IMR-90 (cell line): ENCODE data around the gene PSD. TPM values are rescaled to one million over a fixed set of nuclear protein-coding genes. Genes with fewer than 3 reads are reported as not detected.
A peak's percentile ranks its signal among the peaks of the same experiment; 100 is the strongest.
"Not testable (repeated sequence)": the region's sequence is repeated elsewhere in the genome, so short reads cannot be mapped to it uniquely, and the experiment has no call there.

Experiments used
- ATAC-seq: fragments of 200-7000 bp; cut with Tn5 transposase; 2 replicates; pipeline ENCODE4 v1.9.1; 2020; ENCODE audit warnings: low read depth, mild to moderate bottlenecking, moderate library complexity
- BruUV-seq: library from RNA; stranded (reverse); fragments of 400-500 nt; replicated peaks from 2 replicates; lab custom pipeline; 2021; lab: Mats Ljungman, UMichigan
- CTCF ChIA-PET: fragments of 300-600 bp; formaldehyde crosslinking; extraction: SDS; loops from one replicate; lab custom pipeline; 2021; ENCODE audit warnings: antibody characterized with exemption; lab: Yijun Ruan, JAX
- POLR2A ChIA-PET: fragments of 300-600 bp; sonication (Branson Sonifier 250); formaldehyde crosslinking; loops from one replicate; lab custom pipeline; 2022; ENCODE audit warnings: antibody characterized with exemption; ENCODE audit not compliant: unreplicated experiment; lab: Charles Lee
- DNase-seq: peaks from one replicate; pipeline ENCODE4 v3.0.0; 2013
- H2AFZ ChIP-seq: replicated peaks from 2 replicates; pipeline ENCODE3; 2013; ENCODE audit warnings: low read length, mild to moderate bottlenecking; ENCODE audit not compliant: poor library complexity
- H2AK5ac ChIP-seq: 2 replicates; pipeline ENCODE4 v1.6.1; 2013; ENCODE audit warnings: low read depth, low read length, inconsistent platforms
- H2AK9ac ChIP-seq: replicated peaks from 2 replicates; pipeline ENCODE3; 2013; ENCODE audit warnings: mild to moderate bottlenecking, low read depth, low read length, moderate library complexity; ENCODE audit not compliant: poor library complexity
- H2BK120ac ChIP-seq: 2 replicates; pipeline ENCODE4 v1.6.1; 2013; ENCODE audit warnings: low read depth, low read length, inconsistent platforms
- H2BK15ac ChIP-seq: 3 replicates; pipeline ENCODE4 v1.6.1; 2013; ENCODE audit warnings: low read depth, low read length, inconsistent platforms
- H2BK20ac ChIP-seq: 2 replicates; pipeline ENCODE4 v1.6.1; 2013; ENCODE audit warnings: low read depth, mild to moderate bottlenecking, inconsistent platforms, low read length, moderate library complexity
- H2BK5ac ChIP-seq: 2 replicates; pipeline ENCODE4 v1.6.1; 2013; ENCODE audit warnings: mild to moderate bottlenecking, low read depth, low read length, inconsistent platforms; ENCODE audit not compliant: poor library complexity, severe bottlenecking
- H3K14ac ChIP-seq: replicated peaks from 2 replicates; pipeline ENCODE4 v1.6.1; 2013; ENCODE audit warnings: low read depth, low read length, inconsistent platforms
- H3K18ac ChIP-seq: 2 replicates; pipeline ENCODE4 v1.6.1; 2013; ENCODE audit warnings: low read depth, low read length, control low read depth
- H3K23ac ChIP-seq: 2 replicates; pipeline ENCODE4 v1.6.1; 2013; ENCODE audit warnings: low read depth, low read length, inconsistent platforms
- H3K27ac ChIP-seq: 2 replicates; pipeline ENCODE4 v1.5.1; 2013; ENCODE audit warnings: mild to moderate bottlenecking, control low read depth, low read length; ENCODE audit not compliant: insufficient read depth
- H3K27me3 ChIP-seq: 2 replicates; pipeline ENCODE4 v1.6.1; 2013; ENCODE audit warnings: low read length; ENCODE audit not compliant: control insufficient read depth, insufficient read depth
- H3K36me3 ChIP-seq: 2 replicates; pipeline ENCODE4 v1.6.1; 2013; ENCODE audit warnings: low read length, mixed read lengths; ENCODE audit not compliant: control insufficient read depth, insufficient read depth
- H3K4ac ChIP-seq: 2 replicates; pipeline ENCODE4 v1.6.1; 2013; ENCODE audit warnings: low read depth, low read length, inconsistent platforms
- H3K4me1 ChIP-seq: 2 replicates; pipeline ENCODE4 v1.6.1; 2013; ENCODE audit warnings: low read length, mixed read lengths; ENCODE audit not compliant: control insufficient read depth, insufficient read depth
- H3K4me2 ChIP-seq: 2 replicates; pipeline ENCODE4 v1.6.1; 2013; ENCODE audit warnings: low read depth, mild to moderate bottlenecking, control low read depth, low read length, moderate library complexity
- H3K4me3 ChIP-seq: 2 replicates; pipeline ENCODE4 v1.5.1; 2013; ENCODE audit warnings: low read depth, mild to moderate bottlenecking, control low read depth, low read length, moderate library complexity; ENCODE audit not compliant: insufficient read depth
- H3K56ac ChIP-seq: 2 replicates; pipeline ENCODE4 v1.6.1; 2013; ENCODE audit warnings: low read length, inconsistent platforms; ENCODE audit not compliant: insufficient read depth; ENCODE audit errors: extremely low read depth
- H3K79me1 ChIP-seq, 2 experiments: 2 replicates each; pipeline ENCODE4 v1.6.1; 2013; ENCODE audit warnings: low read length in 2 of 2, inconsistent platforms in 1 of 2, low read depth in 1 of 2
- H3K9ac ChIP-seq: 2 replicates; pipeline ENCODE4 v1.6.1; 2013; ENCODE audit warnings: low read depth, low read length, control low read depth
- H3K9me1 ChIP-seq: 2 replicates; pipeline ENCODE4 v1.6.1; 2013; ENCODE audit warnings: low read length, inconsistent platforms; ENCODE audit not compliant: insufficient read depth
- H3K9me3 ChIP-seq: 2 replicates; pipeline ENCODE4 v1.6.1; 2013; ENCODE audit warnings: low read length; ENCODE audit not compliant: control insufficient read depth, insufficient read depth
- H4K20me1 ChIP-seq: 2 replicates; pipeline ENCODE4 v1.6.1; 2013; ENCODE audit warnings: low read length, inconsistent platforms; ENCODE audit not compliant: insufficient read depth
- H4K5ac ChIP-seq: 2 replicates; pipeline ENCODE4 v1.6.1; 2013; ENCODE audit warnings: mild to moderate bottlenecking, low read depth, low read length, control low read depth
- H4K8ac ChIP-seq, 2 experiments: 2 replicates each; pipeline ENCODE4 v1.6.1; 2013; ENCODE audit warnings: low read depth in 2 of 2, low read length in 2 of 2, control low read depth in 1 of 2, inconsistent platforms in 1 of 2
- H4K91ac ChIP-seq: 2 replicates; pipeline ENCODE4 v1.6.1; 2013; ENCODE audit warnings: low read depth, low read length, inconsistent platforms; ENCODE audit not compliant: insufficient read depth
- WGBS, 2 experiments: methylation state at CpG; one replicate each; pipeline versions ENCODE4 v1.1.5 to v1.1.7; 2013; ENCODE audit warnings: missing lambda C conversion rate in 2 of 2; ENCODE audit not compliant: insufficient read length in 1 of 2; ENCODE audit errors: extremely low coverage in 2 of 2; 5-methylcytosine and 5-hydroxymethylcytosine counted together
- dilution Hi-C: fragments of 300-500 bp; cut with HindIII; formaldehyde crosslinking; loops from one replicate; pipeline ENCODE4 v1.14.3; 2018; ENCODE audit warnings: low sequenced_read_pairs; ENCODE audit not compliant: unreplicated experiment
- in situ Hi-C: fragments of 300-500 bp; cut with MboI; formaldehyde crosslinking; loops from 3 replicates; pipeline ENCODE4 v1.14.3; 2019; ENCODE audit warnings: low sequenced_read_pairs, inconsistent platforms, mixed read lengths
- intact Hi-C: fragments of 100-400 bp; cut with micrococcal nuclease; formaldehyde crosslinking; loops from 2 replicates; pipeline ENCODE4 v1.10.0; 2022
- polyA plus RNA-seq, 3 experiments: library from polyadenylated mRNA; depleted of rRNA; stranded (reverse); fragments of >200 nt; gene quantifications; 2 replicates each; pipeline ENCODE4 v1.2.3, GENCODE V29; 2012; ENCODE audit warnings: low replicate concordance in 1 of 3
- total RNA-seq: library from RNA; depleted of rRNA; stranded (reverse); fragments of >200 nt; gene quantifications from 2 replicates; pipeline ENCODE4 v1.2.3, GENCODE V29; 2012

Gene PSD
- total and polyA plus RNA-seq, 2 of the 4 experiments (the other 2 are of a cell fraction), result 2.0 to 4.4 TPM

- BruUV-seq, H3K4me3 ChIP-seq, H3K56ac ChIP-seq, H3K4me2 ChIP-seq, in situ Hi-C loops, H3K14ac ChIP-seq, H3K36me3 ChIP-seq, ATAC-seq, dilution Hi-C loops, H3K79me1 ChIP-seq, H4K5ac ChIP-seq, POLR2A ChIA-PET, H3K27ac ChIP-seq, CTCF ChIA-PET, H3K23ac ChIP-seq, H3K27me3 ChIP-seq, H3K9ac ChIP-seq, H2AFZ ChIP-seq, H3K9me3 ChIP-seq, H3K18ac ChIP-seq, intact Hi-C loops, H4K20me1 ChIP-seq, DNase-seq: not testable (repeated sequence)
- H4K91ac ChIP-seq, result peak overlapping the region; percentile 46; the same call in 1 of the 2 replicates
- 72% methylated on average over 4 of the region's 13 CpGs; no CpG with 5 or more reads in 1 of the 2 experiments for WGBS, 2 experiments
- H3K4ac ChIP-seq, result peak overlapping the region; percentile 66; the same call in 1 of the 2 replicates
- peaks cover 13% of the 10 kb centered on the region for H3K4me1 ChIP-seq
- 0 out of 2 replicates have a peak overlapping the region, but pooled peaks have one; percentile 57 for H2AK5ac ChIP-seq
- H2BK5ac ChIP-seq, result peak overlapping the region; percentile 28
- peak overlapping the region; percentile 58; the same call in 1 of the 3 replicates for H2BK15ac ChIP-seq
- H2BK20ac ChIP-seq, result peak overlapping the region; percentile 65
- peak overlapping the region; percentile 31 for H2AK9ac ChIP-seq
- H4K8ac ChIP-seq, result peak overlapping the region in 1 of 2 experiments; percentile 14; a peak in 1 of 4 replicates
- H2BK120ac ChIP-seq, result peak overlapping the region; percentile 83
- H3K9me1 ChIP-seq, result peaks cover 14% of the 10 kb centered on the region
These were observed 36.3 kb upstream of the PSD start for GRCh38 chr10:102454662-102455487.
